Coronary artery (tissue), 2 donors: Measurements from ENCODE around the gene HACD2.

Experiments
- DNase-seq: peaks from one replicate; pipeline ENCODE4 v3.0.0-alpha.2; 2017; ENCODE audit warnings: low spot score
- H3K27ac ChIP-seq, 2 donors: fragments of 200-600 bp; sonication (generic); one replicate each; pipeline ENCODE4 v1.5.1; 2016 to 2019
- H3K4me3 ChIP-seq: fragments of 200-600 bp; sonication (generic); 2 replicates; pipeline ENCODE4 v1.5.1; 2016; ENCODE audit warnings: mild to moderate bottlenecking, moderate library complexity
- CTCF ChIP-seq: fragments of 200-600 bp; sonication (generic); IDR thresholded peaks from one replicate; pipeline ENCODE4 v1.5.1; 2019; ENCODE audit warnings: antibody characterized with exemption

Gene HACD2

GRCh38 chr3:123520656-123521055 is 64.2 kb downstream of the HACD2 start:
- Histone ChIP-seq H3K4me3 (no peak overlapping the region), H3K27ac (peak overlapping the region in 1 of 2 donors; percentile 4)
- no peak for TF ChIP-seq CTCF
- DNase-seq = no peak

- H3K27ac ChIP-seq = no peak overlapping the region
- no peak for DNase-seq
- no peak overlapping the region for H3K4me3 ChIP-seq
- no peak for TF ChIP-seq CTCF
These were observed 65.9 kb downstream of the HACD2 start for GRCh38 chr3:123518892-123519485.

GRCh38 chr3:123511726-123512125 is 73.1 kb downstream of the HACD2 start:
- H3K27ac ChIP-seq = no peak overlapping the region
- TF ChIP-seq CTCF = no peak
- DNase-seq = no peak
- H3K4me3 ChIP-seq = no peak overlapping the region

GRCh38 chr3:123511084-123511483 is 73.8 kb downstream of the HACD2 start:
- no peak overlapping the region for H3K4me3 ChIP-seq
- no peak for TF ChIP-seq CTCF
- no peak for DNase-seq
- H3K27ac ChIP-seq = no peak overlapping the region

- TF ChIP-seq CTCF = no peak
- Histone ChIP-seq H3K4me3 (no peak overlapping the region), H3K27ac (no peak overlapping the region)
- DNase-seq = no peak
These were observed 76.7 kb downstream of the HACD2 start for GRCh38 chr3:123508178-123508577.

DNA sequence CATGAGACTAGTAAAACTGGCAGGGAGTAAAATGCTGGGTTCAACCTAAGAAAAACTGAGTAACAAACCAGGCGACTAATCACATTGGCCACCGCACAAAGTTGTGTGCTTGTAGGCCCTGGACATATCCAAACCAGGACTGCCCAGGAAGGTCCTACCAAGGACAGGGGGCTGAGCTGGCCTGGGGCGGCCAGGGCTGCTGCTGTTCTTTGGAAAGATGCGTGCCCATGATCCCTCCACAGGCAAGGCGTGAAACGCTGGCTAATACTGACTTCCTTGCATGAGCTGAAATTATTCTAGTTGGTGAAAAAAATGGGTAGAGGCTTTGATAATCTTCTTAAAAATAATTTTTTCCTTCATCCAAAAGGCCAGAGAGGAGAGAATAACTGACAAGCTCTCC is 79.0 kb downstream of the HACD2 start:
- DNase-seq = no peak
- no peak for TF ChIP-seq CTCF
- Histone ChIP-seq H3K27ac (no peak overlapping the region), H3K4me3 (no peak overlapping the region)

DNA sequence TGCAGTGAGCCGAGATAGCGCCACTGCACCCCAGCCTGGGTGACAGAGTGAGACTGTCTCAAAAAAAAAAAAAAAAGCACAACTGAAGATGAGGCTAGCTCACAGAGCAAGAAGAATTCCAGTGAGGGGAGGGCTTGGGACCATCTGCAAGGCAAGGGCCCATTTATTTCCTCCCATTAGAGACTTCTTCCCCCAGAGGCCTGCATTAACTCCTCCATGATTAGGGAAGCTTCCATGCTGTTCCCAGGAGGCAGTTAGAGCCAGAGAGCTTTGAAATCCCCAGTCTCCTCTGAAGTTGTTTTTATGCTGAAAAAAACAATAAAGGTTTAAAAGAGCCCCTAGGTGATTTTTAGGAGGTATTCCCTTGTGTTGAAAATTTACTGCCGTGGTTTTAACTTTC is 81.7 kb downstream of the HACD2 start:
- DNase-seq = no peak
- no peak overlapping the region for H3K27ac ChIP-seq
- TF ChIP-seq CTCF = no peak
- no peak overlapping the region for H3K4me3 ChIP-seq
